IPS-18c (cell line): ENCODE measurements around the gene TMEM169.

Source experiments
- H3K4me3 ChIP-seq: 2 replicates; pipeline ENCODE4 v1.7.0; 2013; ENCODE audit warnings: low read depth, mild to moderate bottlenecking, low read length, moderate library complexity; ENCODE audit not compliant: insufficient read depth
- H3K9me3 ChIP-seq: one replicate; pipeline ENCODE4 v1.6.1; 2013; ENCODE audit warnings: mild to moderate bottlenecking, low read length, moderate library complexity; ENCODE audit not compliant: control insufficient read depth, insufficient read depth

The TMEM169 gene

GRCh38 chr2:216086207-216086893, 4.6 kb downstream of the TMEM169 start:
- H3K9me3 ChIP-seq = no peaks in the 10 kb centered on the region
- no peak overlapping the region for H3K4me3 ChIP-seq

GRCh38 chr2:216090369-216090786, 8.7 kb downstream of the TMEM169 start:
- no peak overlapping the region for H3K4me3 ChIP-seq

GRCh38 chr2:216092646-216093045, 10.9 kb downstream of the TMEM169 start:
- Histone ChIP-seq H3K4me3 (no peak overlapping the region), H3K9me3 (no peaks in the 10 kb centered on the region)

More at GRCh38 chr2:216090369-216090786, 8.7 kb downstream of the TMEM169 start:
- no peaks in the 10 kb centered on the region for H3K9me3 ChIP-seq

- Histone ChIP-seq H3K9me3 (no peaks in the 10 kb centered on the region), H3K4me3 (no peak overlapping the region)
These were observed 13.0 kb downstream of the TMEM169 start for GRCh38 chr2:216094701-216095100.

GRCh38 chr2:216098421-216099334, 17.0 kb downstream of the TMEM169 start:
- Histone ChIP-seq H3K9me3 (no peaks in the 10 kb centered on the region), H3K4me3 (no peak overlapping the region; the same call in 1 of the 2 replicates)

GRCh38 chr2:216101109-216101508, 19.4 kb downstream of the TMEM169 start:
- Histone ChIP-seq H3K9me3 (no peaks in the 10 kb centered on the region), H3K4me3 (no peak overlapping the region)

GRCh38 chr2:216103213-216103612, 21.5 kb downstream of the TMEM169 start:
- H3K4me3 ChIP-seq = no peak overlapping the region
- no peaks in the 10 kb centered on the region for H3K9me3 ChIP-seq

GRCh38 chr2:216104691-216105090, 23.0 kb downstream of the TMEM169 start:
- Histone ChIP-seq H3K9me3 (no peaks in the 10 kb centered on the region), H3K4me3 (no peak overlapping the region)

- no peaks in the 10 kb centered on the region for H3K9me3 ChIP-seq
- H3K4me3 ChIP-seq = peak overlapping the region; percentile 15; the same call in 1 of the 2 replicates
These were observed 25.6 kb downstream of the TMEM169 start for GRCh38 chr2:216107320-216107719.

- no peaks in the 10 kb centered on the region for H3K9me3 ChIP-seq
- peak overlapping the region; percentile 15; the same call in 1 of the 2 replicates for H3K4me3 ChIP-seq
These were observed 26.0 kb downstream of the TMEM169 start for GRCh38 chr2:216107760-216108159.

- Histone ChIP-seq H3K9me3 (no peaks in the 10 kb centered on the region), H3K4me3 (peak overlapping the region; percentile 30; the same call in 1 of the 2 replicates)
These were observed 26.7 kb downstream of the TMEM169 start for GRCh38 chr2:216108310-216108966.

GRCh38 chr2:216108967-216109921, 27.5 kb downstream of the TMEM169 start, which contains the start of gene XRCC5:
TSS of gene XRCC5 (plus strand) at chr2:216109348. CDS start at chr2:216109437, 89 bp downstream.
- H3K9me3 ChIP-seq = no peaks in the 10 kb centered on the region
- H3K4me3 ChIP-seq = peak within 1 kb of the TSS; percentile 96

- H3K9me3 ChIP-seq = no peaks in the 10 kb centered on the region
- H3K4me3 ChIP-seq = peak overlapping the region; percentile 96
These were observed 28.4 kb downstream of the TMEM169 start for GRCh38 chr2:216109962-216110614.

GRCh38 chr2:216110620-216111019, 28.9 kb downstream of the TMEM169 start:
- no peaks in the 10 kb centered on the region for H3K9me3 ChIP-seq
- H3K4me3 ChIP-seq = no peak overlapping the region

GRCh38 chr2:216111122-216111521, 29.4 kb downstream of the TMEM169 start:
- H3K9me3 ChIP-seq = no peaks in the 10 kb centered on the region
- H3K4me3 ChIP-seq = no peak overlapping the region

GRCh38 chr2:216112926-216113325, 31.2 kb downstream of the TMEM169 start:
- Histone ChIP-seq H3K4me3 (no peak overlapping the region), H3K9me3 (no peaks in the 10 kb centered on the region)
